HG02623 (cell line): ENCODE data around the gene MPZ.
"Not testable (repeated sequence)": the region's sequence is repeated elsewhere in the genome, so short reads cannot be mapped to it uniquely, and the experiment has no call there.

ENCODE experiments used
- ATAC-seq: cut with Tn5 transposase; IDR thresholded peaks from one replicate; pipeline ENCODE4 v1.9.1; 2021; ENCODE audit warnings: moderate library complexity; ENCODE audit not compliant: unreplicated experiment

Gene MPZ

DNA sequence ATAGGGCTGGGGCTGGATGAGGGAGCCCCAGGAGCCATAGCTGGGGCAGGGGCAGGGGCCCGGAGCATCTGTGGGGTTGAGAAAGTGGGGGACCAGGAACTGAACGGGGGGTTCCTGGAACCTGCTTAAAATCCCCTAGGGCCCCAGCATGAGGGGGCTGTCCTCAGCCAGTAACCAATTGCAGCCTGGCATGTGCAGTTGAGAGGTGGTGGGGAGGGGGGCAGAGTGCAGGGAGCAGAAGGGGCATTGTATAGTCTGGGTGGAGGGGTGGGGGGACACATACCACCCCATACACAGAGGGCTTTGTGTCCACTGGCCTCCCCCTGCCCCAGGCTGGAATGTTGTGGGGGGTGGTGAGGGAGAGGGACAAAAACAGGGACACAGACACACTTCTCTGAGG is at the start of gene MPZ:
TSS of gene MPZ (minus strand) at position 101 of the 400 bp plus-strand sequence. CDS start at position 38, 63 bp downstream.
- no peak for ATAC-seq

DNA sequence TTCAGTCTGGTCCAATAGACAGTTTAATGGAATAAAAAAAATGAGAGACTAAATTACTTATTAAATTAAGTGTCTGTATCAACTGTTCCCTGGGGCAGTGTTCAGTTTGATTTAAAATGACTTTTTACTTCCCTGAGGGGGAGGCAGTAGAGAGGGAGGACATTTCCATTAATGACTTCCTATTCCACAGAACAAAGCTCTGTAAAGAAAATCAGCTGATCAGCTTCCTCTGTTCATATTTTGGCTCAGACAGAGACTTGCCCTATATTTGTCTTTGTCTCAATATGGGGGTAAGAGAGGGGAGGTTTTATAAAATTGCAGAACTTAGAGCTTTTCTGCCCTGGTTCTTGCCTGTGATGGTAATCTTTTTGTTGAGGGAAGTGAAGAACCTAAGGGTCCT is 49.5 kb upstream of the MPZ start:
- ATAC-seq = no peak

DNA sequence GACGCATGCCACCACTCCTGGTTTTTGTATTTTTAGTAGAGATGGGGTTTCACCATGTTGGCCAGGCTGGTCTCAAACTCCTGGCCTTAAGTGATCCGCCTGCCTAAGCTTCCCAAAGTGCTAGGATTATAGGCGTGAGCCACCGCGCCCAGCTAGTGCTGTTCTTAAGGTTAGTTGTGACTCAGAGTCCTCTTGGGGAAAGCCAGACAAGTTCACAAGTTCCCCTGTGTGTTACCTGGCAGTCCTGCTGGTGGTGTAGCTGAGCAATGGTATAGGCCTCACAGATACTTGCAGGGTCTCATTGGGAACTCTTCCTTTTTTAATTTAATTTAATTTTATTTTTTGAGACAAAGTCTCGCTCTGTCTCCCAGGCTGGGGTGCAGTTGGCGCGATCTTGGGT is 47.3 kb upstream of the MPZ start:
- no peak for ATAC-seq

DNA sequence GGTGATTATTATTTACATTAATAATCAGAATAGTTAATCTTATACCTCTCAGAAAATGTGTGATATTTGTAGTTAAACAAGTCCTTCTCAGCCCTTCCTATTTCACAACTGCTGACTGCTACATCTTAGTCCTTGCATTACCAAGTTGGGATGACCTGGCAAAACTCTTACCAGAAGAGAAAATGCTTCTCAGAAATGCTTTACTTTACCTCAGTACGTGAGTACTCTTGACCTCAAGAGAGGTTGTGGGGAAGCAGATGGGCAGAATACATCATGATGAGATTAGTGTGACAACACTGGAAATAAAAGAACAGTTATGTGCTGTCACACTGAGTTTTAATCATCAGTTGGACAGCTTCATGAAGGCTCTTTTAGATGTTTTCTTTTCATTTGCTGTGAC is 41.7 kb upstream of the MPZ start:
- no peak for ATAC-seq

DNA sequence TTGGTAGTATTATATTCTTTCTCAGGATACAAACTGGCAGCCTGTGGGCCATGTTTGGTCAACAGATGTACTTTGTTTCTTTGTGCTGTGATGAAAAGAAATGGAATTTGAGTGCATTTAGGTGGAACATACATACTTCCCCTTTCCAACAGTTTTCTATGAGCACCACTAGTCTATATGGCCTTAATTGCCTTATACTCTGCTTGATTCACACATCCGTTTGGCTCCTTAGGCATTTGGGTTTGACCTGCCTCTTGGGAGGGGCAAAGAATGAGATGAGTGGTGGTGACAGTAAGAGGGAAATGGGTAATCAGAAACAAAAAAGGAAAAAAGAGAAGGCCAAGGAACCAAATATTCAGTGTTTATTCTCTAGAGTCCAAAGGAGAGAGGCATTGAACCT is 40.9 kb upstream of the MPZ start:
- ATAC-seq = no peak

DNA sequence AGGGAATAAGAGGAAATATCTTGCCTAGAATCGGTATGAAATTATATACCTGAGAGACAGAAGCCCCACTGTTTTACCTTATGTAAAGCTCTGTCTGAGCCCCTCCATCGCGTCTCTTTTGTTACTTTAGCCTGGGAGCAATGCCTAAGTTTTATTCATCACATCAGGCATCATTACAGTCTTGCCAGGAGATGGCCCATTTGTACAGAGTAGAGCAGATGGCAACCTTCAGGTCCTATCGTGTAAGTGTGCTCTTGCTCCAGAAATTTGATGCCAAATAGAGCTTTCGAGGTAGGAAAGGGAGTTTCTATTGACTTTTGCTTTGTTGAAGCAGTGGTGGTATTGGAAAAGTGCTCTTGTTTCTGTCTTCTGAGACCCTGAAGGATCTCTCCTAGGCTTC is 33.1 kb upstream of the MPZ start:
- no peak for ATAC-seq

DNA sequence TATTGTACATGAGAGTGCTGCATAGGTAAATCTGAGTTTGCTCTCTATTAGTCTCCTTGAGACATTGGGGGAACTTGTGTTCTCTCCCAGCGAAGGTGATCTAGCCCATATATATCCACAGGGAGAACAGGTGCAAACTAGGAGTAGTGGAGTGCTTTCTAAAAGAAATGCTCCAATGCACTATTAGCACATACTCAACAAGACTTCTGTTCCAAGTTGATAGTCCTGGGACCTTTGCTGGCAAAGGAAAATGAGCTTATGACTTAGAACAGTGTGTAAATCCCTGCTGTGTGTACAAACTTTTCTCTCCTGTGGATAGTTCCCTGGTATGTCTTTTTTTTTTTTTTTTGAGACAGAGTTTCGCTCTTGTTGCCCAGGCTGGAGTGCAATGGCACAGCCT is 32.4 kb upstream of the MPZ start:
- ATAC-seq = no peak

DNA sequence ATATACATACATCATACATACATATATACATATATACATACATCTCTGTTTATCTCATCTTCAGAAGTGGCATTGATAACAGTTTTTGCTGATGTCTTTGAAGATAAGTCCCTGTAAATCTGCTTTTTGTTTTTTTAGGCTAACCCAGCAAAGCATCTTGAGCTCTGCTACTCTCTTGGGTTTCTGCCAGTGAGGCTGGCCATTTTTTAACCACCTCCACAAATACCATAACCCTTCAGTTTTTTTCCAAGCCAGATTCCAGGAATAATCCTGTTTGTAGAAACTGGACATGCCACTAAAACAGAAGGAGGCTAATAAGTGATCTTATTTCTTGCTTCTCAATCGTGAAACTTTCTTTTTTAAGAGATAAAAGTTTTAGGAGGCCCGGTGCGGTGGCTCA is 26.0 kb upstream of the MPZ start:
- ATAC-seq = no peak

DNA sequence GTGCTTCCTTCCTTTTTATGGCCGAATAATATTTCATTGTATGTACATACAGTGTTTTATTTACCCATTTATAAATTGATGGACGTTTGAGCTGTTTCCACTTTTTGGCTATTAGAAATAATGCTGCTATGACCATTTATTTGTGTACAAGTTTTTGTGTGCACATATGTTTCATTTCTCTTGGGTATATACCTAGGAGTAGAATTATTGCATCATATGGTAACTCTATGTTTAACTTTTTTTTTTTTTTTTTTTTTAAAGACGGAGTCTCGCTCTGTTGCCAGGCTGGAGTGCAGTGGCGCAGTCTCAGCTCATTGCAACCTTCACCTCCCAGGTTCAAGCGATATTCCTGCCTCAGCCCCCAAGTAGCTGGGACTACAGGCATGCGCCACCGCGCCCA is 23.4 kb upstream of the MPZ start:
- no peak for ATAC-seq

DNA sequence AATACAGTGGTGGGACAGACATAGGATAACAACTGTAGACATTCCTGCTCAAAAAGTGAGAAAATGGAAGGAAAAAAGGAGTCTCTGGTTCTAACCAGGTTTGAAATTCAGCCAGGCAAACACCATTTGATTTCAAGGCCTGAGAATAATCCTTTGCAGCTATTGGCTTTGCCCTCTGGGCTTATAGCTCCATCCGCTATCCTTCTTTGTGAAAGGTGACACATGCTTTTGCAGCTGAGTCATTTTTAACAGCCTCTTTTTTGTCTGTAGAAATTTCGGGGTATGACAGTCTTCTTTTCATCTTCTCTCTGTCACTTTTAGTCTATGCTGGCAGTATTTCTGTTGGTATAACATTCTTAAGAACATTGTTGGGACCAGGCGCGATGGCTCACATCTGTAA is 20.6 kb upstream of the MPZ start:
- no peak for ATAC-seq

DNA sequence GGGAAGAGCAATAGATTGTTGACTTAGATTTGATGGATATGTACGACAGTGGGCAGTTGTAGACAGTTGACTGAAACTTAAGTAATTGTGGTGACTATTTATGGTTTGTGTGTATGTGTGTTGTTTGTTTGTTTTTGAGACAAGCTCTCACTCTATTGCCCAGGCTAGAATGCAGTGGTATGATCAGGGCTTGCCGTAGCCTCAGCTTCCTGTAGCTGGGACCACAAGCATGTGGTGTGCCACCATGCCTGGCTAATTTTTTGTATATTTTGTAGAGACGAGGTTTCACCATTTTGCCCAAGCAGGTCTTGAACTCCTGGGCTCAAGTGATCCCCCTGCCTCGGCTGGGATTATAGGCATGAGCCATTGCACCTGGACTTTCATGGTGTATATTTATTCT is 14.3 kb upstream of the MPZ start:
- ATAC-seq = no peak

DNA sequence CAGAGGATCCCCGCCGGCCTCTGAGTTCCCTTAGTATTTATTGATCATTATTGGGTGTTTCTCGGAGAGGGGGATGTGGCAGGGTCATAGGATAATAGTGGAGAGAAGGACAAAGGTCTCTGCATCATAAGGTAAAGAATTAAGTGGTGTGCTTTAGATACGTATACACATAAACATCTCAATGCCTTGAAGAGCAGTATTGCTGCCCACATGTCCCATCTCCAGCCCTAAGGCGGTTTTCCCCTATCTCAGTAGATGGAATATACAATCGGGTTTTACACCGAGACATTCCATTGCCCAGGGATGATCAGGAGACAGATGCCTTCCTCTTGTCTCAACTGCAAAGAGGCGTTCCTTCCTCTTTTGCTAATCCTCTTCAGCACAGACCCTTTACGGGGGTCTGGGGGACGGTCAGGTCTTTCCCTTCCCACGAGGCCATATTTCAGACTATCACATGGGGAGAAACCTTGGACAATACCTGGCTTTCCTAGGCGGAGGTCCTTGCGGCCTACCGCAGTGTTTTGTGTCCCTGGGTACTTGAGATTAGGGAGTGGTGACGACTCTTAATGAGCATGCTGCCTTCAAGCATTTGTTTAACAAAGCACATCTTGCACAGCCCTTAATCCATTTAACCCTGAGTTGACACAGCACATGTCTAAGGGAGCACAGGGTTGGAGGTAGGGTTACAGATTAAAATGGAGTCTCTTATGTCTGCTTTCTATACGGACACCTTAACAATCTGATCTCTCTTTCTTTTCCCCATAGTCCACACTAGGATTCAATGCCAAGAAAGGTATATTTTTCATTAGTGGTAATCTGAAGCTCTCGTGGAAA is 6.3 kb upstream of the MPZ start:
- ATAC-seq = not testable (repeated sequence)

DNA sequence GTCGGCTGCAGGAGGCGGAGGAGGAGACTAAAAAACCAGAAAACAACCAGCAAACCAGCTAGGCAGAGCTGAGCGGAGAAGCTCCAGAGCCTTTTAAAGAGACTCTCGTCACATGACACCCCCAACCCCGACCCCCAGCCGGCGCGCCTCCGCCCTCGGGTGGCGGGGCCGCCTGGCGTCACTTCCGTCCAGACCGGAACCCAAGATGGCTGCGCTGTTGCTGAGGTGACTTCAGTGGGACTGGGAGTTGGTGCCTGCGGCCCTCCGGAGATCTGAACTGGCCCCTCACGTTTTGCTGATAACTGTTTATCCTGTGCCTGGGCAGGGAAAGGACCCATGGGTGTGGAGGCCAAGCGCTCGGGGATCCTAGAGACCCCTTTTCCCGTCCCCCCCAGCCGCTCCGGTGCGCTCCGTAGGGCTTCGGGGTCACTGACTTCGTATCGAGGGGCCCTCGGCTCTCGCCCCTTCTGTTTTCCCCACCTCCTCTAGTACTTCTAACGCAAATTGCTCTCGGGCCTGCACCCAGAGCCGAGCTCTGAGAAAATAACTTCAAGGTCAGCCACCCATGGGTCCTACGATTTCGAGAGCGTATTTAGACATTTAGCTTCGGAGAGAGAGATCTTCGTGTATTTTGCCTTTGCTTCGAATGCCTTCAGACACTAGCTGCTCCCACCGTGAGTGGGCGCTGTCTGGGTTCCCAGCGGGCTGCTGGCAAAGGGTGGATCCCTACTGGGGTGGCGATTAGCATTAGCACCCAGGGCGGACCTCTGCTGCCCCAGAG is 4.6 kb upstream of the MPZ start, which contains the start of gene SDHC:
TSS of gene SDHC (plus strand) at position 181 of the 781 bp plus-strand sequence. CDS start at position 206, 25 bp downstream.
- peak; percentile 93 for ATAC-seq

DNA sequence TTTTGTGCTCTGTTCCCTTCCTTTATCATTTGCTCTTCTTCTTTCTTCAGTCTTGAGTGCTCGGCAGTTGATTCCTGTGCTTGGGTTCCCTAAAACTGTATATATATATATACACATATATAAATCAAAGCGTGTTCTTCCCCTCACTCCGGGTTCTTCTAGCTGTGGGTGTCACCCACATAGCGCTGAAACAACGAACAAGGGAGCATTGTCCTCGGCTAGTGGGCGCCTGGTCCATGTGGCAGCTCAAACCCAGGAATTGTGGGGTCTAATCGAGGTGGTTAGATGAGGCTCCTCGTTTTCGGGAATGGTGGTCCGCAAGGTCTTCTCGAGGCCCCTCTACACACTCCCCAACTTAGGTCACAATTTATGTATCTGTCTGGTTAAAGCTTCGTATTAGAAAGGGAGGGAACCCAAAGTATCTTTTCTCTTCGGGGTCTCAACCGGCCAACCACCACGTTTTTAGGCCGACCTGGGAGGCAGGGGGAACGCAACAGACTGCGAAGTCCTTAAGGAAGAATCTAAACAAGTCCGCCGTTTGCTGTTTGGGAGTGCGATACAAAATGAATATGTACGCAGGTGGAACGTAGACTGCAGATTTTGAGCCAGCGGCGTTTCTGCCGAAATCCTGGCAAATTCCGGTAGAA is 3.9 kb upstream of the MPZ start:
- no peak for ATAC-seq

DNA sequence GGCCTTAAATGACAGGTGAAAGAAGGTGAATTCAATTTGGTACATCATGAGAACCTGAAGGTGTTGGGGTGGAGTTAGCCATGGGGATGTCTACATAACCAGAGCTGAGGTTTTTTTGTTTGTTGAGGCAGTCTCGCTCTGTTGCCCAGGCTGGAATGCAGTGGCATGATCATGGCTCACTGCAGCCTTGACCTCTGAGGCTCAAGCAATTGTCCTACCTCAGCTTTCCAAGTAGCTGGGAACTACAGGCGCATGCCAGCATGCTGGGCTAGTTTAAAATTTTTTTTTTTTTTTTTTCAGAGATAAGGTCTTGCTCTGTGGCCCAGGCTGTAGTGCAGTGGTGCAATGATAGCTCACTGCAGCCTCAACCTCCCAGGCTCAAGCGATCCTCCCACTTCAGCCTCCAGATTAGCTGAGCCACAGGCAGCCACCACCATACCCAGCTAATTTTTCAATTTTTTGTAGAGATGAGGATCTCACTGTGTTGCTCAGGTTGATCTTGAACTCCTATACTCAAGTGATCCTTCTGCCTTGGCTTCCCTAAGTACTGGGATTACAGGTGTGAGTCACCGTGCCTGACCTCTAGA is 1.9 kb upstream of the MPZ start:
- ATAC-seq = no peak

DNA sequence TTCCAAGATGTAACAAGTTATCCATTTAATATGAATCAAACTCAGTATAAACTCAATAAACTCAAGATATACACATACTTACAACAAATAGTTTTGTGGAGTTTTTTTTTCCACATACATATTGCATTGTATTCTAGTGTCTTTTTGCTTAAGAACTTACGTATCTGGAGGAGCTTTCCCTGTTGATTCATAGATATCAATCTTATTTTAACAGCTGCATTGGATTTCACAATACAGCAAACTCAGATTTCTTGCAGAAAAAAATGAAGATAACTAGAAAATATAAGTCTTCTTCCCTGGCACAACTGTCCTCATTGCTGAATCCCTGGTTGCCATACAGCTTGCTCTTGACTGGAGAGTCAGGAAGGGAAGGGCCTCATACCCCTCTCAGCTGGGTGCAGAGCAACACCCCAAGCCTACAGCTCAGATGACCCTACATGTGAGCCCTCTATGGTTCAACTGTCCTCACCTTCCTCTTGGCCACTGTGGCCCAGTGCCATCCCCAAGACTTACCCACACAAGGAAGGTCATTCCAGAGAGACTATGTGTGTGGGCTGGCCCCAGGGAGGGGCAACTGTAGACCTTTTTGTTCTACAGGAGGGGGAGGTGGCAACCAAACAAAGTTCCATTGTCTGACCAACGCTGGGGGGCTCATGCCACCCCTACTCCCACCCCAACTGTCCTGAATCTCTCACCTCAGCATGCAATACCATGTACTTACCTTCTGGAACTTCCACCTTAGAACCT is 1.7 kb downstream of the MPZ start:
- no peak for ATAC-seq

DNA sequence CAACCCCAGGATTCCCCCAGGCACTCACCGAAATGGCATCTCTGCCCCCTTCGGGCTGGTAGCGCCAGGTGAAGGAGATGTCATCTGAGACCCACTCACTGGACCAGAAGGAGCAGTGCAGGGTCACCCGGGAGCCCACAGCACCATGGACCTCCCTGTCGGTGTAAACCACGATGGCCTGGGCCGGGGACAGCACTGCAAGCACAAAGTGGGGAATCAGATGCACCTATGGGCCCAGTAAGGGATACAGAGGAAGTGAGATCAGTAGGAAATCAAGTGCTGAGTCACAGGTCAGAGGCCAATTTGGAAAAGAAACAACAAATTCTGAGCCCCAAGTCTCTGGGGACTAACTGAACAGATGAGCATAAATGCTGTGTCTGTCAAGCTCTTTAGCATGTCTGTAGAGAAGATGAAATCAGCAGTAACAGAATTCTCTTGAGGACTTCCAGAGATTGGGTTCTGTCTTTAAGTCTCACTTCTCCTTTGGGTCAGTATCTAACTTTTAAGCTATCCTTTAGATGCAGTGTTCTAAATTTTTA is 2.5 kb downstream of the MPZ start:
- no peak for ATAC-seq

DNA sequence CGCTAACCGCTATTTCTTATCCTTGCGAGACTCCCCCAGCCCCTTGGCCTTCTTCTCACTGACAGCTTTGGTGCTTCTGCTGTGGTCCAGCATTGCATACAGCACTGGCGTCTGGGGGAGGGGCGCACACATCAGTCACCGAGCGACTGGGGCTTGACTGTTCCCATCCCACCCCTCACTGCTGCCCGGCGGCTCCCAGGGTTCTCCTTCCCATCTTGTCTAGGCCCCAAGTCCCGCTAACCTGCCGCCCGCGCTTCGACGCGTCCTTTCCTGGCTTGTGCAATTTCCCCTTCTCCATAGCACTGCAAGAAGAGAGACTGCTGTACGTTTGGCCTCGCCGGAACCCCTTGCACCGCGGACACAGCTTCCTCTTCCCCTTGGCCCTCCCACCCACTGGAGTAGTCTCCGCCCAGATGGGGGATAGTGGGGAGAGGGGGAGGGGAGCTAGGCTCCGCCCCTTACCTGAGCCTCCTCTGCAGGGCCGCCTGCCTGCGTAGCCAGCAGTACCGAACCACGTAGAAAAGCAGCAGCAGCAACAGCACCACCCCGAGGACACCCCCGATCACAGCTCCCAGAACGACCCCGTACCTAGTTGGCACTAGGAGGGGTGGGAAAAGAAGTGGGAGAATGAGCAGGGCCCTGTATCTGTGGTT is 3.8 kb downstream of the MPZ start:
- ATAC-seq = peak; percentile 69

DNA sequence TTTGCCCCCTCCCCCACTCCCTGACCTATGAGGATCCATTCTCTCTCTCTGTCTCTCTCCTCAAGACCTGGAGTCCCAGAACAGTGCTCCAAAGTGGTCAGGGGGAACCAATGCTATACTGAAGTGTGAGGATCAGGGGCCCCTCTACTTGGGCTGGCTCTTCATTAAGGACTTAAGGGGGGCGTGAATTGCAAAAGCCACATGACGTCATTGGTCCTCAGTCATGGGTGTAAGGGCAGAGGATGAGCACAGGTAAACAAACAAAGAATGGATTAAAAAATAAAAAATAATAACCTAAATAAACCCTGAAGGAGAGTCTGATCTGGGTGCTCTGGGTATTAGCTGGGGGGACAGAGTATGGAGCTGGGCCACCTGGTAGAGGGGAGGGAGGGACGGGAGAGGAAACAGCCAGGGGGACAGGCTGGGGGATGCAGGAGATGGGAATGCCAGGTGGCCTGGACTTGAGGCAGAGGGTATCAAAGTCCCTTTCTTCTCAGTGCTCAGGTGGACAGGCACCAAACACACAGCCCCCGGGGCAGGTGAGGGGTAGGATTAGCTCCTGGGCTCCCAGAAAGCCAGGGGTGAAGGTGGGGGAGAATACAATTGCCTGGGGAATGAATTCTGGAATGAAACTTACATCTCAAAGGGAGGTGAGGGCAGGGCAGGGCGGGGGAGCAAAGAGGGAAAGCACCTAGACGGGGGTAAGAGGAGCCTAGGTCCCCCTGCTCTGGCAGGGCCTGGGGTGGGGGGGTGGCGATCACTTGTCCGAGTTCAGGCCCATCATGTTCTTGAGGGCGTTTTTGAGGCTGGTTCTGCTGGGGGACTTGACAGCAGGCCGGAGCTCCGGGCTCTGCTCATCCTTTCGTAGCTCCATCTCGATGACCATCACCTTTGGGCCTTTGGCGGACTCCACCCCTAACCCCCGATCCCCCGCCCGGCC is 4.6 kb downstream of the MPZ start:
- no peak for ATAC-seq
